ENCODE measurements around the gene NHS.

GRCh38 chrX:17697191-17697590, 322.2 kb downstream of the NHS start:
- no peak for TF ChIP-seq CTCF (IDR thresholded peaks at IDR 0.05)
- no peak for TF ChIP-seq EP300 (IDR thresholded peaks at IDR 0.05)

All from esophagus muscularis mucosa (tissue), 3 donors.